GM18520 (cell line): ENCODE measurements around the gene PRRC1.

ENCODE experiments used
- ATAC-seq: cut with Tn5 transposase; IDR thresholded peaks from one replicate; pipeline ENCODE4 v1.9.1; 2021; ENCODE audit not compliant: unreplicated experiment

Gene PRRC1

DNA sequence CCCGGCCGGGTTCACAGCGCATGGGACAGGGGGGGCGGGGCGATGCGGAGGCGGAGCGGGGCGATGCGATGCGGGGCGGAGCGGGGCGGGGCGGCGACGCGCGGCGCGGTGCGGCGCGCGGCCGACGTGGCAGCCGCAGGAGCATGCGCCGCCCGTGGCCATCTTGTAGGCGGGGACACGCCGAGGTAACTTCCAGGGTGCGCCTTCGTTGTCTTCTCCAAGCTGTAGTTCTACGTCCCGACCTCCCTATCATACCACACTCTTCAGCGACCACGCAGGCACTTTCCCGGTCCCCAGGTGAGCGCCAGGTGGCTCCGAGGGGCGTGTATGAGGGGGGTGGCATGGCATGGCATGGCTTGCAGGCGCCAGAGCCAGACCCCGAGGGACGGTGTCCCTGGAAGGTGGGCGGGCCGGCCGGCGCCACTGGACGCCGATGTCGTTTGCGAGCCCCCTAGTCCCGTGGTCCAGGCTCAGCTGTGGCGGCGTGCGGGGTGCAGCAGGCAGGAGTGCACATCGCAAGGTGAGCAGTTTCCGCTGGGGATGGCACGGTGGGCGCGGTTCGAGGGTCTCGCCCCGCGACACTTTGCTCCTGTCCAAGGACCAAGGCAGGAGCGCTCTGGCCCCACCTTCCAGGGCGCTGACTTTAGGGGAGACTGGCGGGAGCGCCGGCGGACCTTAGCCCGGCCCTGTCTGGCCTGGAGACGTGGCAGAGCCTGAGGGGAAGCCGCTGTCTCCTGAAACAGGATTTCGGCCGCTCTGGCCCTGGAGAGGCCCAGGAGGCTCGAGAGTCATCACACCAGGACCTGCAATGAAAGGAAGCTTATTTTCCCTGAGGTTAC lies at the start of gene PRRC1:
TSS of gene PRRC1 (plus strand) at position 161 of the 839 bp plus-strand sequence. CDS start 5,840 bp downstream, outside the sequence.
- ATAC-seq, result peak; percentile 84

DNA sequence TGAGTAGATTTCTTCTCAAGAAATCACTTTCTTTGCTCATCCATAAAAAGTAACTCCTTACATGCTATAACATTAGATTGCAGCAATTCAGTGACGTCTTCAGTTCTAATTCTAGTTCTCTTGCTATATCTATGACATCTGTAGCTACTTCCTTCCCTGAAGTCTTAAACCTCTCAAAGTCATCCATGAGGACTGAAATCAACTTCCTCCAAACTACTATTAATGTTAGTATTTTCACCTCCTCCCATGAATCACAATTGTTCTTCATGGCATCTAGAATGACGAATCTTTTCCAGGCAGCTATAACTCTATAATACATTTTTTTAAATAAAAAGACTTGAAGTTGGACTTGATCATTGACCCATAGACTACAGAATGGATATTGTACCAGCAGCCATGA lies 46.2 kb upstream of the PRRC1 start:
- no peak for ATAC-seq

DNA sequence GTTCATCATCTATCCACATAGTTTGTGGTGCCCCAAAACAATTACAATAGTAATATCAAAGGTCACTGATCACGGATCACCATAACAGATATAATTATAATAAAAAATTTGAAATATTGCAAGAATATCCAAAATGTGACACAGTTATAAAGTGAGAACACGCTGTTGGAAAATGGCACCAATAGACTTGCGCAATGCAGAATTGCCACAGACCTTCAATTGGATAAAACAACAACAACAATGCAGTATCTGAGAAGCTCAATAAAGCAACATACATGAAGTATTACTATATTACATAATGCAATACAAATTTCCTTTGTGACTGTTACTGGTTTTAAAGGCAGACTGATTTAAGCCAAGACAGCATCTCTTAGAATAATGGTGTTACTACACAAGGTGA lies 44.7 kb upstream of the PRRC1 start:
- no peak for ATAC-seq

DNA sequence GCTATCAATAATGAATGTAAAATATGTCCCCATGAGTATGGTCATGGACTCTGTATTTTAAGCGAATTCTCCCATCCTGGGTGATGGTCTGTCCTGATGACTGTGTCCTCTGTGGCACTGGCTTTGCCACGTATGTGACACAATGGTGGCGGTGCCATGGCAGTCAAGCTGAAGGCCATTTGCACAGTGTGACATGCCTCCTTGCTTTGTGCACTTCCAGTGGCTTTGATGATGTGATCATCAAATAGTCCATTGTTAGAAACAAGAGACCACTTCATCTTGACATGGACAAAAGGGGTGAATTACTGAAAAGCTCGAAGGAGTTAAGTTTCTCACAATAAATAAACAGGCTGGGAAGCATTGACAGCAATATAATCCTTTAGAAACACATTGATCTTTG lies 31.0 kb upstream of the PRRC1 start:
- no peak for ATAC-seq

DNA sequence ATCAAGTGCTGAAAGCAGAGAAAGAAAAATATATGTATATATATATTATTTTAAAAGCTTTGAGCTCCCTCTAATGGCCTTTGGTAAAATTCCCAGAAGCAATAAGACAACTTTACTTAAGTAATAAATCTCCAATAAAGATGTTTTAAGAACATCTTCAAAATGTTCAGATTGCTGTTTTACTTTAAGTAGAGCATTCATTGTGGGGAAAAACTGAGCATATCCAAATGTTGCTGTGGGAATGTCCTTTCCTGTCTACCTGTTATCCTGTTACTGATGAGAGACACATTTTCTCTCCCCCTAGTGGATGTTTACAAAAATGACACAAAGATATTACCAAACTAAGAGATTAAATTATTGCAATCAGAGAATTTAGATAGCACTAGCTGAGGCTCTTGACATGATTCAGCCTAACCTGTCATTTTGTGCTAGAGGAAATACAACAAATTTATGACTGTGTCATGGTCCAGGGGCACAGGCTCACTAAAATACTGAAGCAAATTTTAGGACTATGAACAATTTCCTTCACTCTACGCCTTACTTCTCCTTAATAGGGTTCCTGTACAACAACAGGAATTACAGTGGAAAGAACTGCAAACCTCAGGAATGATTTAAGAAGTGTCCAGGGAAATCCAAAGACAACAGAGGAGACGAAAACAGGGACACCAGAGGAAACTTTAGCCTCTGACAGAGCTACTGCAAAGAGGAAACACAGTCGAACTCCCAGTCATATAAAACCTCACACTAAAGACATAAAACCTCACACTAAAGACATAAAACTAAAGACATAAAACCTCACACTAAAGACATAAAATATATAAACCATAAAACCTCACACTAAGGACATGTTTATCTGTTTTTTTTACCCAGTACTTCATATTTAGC lies 24.3 kb upstream of the PRRC1 start:
- ATAC-seq, result peak; percentile 64

DNA sequence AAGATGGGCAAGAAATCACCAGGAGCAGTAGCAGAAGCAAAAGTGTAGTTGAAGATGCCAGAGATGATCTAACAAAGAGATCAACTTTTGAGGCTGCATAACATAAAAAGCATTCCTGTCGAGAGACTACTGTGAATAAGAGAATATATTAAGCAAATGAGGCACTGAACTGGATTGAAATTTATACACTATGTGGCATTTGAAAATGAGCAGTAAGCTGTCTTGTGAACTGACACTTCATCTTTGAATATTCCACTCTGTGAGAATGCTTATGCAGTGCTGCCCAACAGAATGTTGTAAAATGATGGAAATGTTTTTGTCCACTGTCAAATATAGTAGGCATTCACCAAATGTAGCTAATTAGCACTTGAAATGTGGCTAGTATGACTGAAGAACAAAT lies 18.9 kb upstream of the PRRC1 start:
- no peak for ATAC-seq

DNA sequence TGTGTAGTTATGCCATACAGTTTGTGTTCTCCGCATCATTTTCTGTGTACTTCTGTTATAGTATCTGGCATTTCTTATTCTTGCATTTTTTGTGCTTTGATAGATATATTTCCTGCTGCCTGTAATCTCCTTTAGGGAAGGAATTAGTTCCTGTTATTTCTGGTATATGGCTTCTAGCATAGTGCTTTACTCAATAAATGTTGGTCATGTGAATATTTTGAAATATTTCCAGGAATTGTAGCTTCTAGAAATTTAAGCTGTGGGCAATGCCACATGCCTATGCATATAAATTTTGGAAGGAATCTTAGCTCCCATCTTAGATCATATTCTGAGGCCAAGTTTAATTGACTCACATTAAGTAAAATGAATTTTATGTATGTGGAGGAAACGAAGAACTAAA lies 11.5 kb upstream of the PRRC1 start:
- ATAC-seq, result no peak

DNA sequence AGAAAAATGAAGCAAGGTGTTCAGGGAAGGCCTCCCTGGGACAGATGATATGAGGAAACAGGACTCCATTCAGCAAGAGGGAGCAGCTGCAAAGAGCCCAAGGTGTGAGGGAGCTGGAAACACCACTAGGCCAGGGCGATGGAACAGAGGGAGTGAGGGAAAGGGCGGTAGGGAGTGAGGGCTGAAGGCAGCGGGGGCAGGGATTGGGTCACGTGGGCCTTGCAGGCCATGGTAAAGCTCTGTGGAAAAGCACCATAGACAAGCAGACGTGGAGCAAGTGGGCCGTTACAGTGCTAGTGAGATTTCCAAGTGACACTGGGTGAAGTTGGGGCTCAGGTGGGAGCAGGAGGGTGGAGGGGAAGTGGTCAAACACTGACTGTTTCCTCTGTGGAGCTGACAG lies 10.8 kb upstream of the PRRC1 start:
- ATAC-seq, result no peak

DNA sequence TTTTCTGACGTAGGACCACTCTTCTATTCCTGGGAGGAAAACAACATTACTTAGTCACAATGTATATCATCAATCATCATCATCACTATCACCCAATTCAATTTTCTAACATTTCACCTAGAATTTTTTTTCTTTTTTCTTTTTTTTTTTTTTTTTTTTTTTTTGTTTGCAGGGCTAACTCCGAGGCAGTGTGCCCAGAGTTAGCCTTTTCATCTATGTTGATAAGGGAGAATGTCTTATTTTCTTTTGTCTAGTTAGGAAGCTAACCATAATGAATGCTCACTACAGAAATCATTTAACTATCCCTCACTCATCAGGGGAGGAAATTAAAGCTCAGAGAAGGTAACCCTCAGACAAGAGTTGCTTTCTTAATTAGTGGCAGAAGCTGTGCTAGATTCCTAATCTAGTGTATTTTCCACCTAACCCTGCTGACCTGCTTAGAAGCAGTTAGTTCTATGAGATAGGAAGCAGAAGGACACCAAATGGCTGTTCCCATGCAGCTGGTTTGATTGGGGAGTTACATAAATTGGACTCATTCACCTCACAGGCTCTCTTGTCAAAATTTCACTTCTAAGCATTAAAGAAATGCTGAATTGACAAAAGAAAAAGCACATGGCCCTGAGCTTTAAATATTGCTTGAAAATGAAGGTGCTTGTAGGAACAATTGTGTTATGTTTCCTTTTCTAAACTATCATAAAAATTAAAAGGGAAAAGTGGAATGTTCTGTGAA lies 8.6 kb upstream of the PRRC1 start:
- ATAC-seq, result no peak

DNA sequence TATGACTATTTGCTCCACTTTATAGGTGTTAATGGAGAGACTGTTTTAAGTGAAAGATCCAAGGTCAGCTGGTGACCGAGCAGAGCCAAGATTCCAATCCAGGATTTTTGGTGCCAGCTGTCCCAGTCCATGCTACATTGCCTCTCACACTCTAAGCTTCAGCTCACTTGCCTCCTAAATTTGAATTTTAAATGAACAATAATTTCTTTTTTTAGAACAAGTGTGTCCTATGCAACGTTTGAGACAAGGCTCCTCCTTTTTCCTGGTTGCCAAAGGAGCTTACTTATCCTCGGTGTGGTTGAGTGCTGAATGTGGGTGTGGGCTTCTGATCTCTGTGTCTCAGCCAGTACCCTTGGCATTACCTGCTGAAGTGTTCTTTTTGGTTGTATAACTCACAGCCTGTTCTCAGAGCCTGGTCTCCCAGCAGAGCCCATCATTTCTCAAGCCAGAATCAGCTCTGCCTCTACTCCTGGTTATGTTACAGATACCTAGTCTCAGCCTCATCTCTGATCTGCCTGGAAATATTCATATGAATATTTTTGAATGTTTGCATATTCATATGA lies 4.0 kb upstream of the PRRC1 start:
- no peak for ATAC-seq

DNA sequence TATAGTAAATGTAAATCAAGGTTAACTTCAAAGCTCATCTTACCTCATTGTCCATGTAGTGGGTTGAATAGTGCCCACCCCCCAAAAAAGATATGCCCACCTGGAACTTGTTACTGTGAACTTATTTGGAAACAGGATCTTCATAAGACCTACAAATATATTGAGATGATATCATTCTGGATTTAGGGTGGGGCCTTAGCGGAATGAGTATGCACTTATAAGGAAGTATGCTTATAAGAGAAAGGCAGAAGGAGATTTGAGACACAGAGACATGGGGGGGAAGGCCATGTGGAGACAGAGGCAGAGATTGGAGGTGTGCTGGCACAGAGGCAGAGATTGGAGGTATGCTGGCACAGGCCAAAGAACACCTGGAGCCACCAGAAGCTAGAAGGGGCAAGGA lies 2.6 kb upstream of the PRRC1 start:
- no peak for ATAC-seq

DNA sequence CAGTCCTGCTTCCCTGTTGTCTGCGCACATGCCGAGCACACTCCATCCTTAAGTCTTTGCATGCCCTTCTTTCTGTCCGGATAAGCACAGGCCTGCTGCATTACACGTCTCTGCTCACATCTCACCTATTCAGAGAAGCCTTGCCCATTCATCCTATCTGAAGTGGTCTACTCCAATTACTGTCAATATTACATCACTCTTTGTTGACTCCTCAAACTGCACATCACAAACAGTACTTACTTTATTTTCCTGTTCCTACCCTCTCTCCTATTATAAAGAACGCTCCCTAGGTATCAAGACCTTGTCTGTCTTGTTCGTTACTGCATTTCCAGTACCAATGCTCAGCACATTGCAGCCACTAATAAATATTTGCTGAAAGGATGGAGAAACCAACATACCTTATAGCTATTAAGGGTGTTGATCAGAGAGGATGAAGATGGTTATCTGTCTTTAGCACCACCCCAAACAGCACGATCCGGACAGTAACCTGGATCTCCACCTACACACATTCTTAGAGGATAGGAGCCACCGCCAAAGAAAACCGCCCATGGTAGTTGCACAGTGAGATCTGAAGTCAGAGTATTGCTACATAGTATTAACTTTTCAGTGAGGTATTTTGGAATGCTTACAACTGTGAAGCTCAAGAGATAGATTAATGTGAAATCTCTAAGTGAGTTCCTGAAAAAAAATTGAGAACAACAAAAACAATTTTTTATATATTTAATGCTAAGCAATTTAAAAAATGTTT lies 1.6 kb upstream of the PRRC1 start:
- no peak for ATAC-seq

DNA sequence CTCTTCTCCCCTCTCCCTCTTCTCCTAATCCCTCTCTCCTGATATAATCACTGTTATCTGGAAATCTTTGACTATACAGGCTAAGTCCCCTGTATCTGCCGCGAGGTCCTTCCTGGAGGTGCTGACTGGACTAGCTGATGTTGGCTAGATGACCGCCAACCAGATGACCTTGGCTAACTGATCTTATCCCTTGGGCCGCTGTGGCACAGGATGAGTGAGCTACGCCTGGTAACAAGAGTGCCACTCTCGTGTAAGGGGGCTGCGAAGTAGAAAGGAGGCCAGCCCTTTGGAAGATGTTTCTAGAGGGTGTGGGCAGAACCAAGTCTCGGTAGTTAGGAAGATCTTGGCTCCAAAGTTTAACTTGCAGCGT lies 345 bp upstream of the PRRC1 start:
- peak; percentile 10 for ATAC-seq

DNA sequence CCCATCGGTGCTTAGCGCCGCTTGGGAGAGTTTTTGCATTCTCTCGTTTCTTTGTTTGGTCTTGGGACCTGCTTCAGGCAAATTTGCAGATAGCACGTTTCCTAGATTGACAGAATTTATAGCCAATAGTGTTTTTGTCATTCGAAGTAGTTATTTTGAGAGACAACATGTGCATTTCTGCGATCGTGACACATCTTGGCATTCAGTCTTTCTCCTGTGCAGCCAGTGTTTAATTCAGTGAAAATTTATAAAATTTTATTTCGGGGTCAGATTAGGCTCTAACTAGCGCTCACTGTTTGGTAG lies 830 bp downstream of the PRRC1 start:
- no peak for ATAC-seq

DNA sequence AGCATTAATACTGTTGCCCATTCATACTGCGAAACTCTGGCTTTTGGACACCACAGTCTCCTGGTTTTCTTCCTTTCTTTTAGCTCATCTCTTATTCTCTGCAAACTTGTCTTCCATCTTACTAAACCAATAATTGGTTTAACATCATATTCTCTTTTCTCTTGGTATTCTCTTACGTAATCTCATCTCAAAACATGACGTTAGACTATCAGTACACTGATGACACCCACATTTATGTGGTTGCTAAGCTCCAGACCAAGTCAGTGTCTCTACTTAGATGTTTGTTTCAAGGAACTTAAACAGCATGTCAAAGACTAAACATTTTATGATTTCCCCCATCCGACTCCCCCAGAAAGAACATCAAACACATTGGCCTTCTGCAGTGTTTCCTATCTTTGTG lies 2.1 kb downstream of the PRRC1 start:
- no peak for ATAC-seq

DNA sequence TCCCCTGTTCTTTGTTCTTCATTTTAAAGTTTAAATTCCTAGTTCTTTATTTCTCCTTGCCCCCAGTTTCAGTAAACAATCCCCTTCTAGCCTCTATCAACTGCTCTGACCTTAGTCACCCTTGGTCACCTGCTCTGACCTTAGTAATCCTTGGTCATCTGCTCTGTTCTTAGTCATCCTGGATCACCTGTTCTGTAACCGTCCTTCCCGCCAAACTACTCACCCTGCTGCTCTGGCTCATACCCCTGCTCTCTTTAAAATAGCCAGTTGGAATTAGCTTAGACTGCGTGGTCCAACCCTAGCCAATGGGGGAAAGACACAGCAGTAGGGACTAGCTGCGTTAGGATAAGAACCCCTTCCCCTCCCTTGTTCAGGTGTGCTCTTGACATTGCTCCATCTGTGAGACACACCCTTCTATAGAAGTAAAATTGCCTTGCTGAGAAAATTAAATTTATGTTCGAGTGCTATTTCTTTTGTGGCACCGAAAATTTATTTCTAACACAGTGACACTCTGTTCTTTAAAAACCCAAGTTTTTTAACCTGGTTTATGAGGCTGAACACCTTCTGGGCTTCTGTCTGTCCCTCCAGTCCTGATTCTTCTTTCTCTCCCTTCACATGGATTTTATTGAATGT lies 3.8 kb downstream of the PRRC1 start:
- no peak for ATAC-seq

DNA sequence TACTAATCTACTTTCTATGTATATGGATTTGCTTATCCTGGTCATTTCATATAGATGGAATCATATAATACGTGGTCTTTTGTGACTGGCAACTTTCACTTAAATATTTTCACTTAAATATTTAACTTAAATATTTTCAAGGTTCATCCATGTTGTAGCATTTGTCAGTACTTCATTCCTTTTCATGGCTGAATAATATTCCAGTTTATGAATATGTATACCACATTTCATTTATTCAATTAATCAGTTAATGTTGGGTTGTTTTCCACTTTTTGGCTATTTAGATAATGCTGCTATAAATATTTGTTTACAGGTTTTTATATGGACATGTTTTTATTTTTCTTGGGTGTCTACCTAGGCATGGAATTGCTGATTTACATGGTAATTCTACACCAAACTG lies 7.7 kb downstream of the PRRC1 start:
- no peak for ATAC-seq

DNA sequence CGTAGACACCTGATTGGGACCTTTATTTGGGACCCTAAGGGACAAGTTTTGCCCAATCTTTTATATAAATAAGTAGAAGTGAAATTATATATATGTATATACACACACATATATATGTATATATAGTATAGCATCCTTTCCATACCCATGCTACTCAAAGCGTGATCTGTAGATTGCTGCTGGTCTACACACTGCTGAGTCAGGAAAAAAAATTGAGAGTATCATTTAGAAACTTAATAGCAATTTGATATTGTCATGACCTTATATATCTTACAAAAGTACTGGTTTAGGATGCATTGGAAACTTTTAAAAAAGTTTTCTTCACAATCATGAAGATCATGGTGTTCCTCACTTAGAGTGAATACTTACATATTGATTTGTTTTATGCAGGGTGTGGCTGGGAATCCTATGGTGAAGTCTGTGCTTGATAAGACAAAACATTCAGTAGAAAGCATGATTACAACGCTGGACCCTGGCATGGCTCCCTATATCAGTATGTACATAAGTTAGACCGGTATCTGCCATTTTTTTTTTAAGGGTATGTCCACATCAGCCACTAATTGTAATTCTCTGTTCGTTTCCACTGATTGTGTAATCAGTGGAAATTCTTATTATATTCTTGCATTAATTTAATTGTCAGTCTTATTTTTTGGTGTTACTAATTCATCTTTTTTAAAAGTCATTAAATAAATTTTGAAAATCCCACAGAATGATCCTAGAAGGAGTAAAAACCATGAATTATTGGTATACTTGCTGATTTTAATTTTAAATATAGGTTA lies 12.7 kb downstream of the PRRC1 start:
- ATAC-seq, result no peak

DNA sequence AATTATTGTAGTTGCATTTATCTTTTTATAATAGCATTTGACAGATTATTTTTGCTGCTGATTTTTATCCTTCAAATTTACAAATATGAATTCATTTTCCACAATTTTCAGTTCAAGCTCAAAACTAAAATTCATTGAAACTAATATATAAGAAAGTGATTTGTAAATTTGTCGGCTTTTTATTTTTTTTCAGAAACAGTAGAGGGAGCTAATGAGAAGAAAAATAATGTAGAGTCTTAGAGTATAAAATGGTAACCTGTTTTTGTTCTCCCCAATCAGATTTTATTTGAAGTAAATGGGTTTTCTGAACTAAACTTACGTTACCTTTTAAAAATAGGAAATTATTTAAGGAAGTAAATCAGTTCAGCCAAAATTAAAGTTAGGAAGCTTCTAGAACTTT lies 19.2 kb downstream of the PRRC1 start:
- ATAC-seq, result no peak
